GM10266 (cell line): ENCODE data around the gene GPC6.
A peak's percentile ranks its signal among the peaks of the same experiment; 100 is the strongest.

Source experiments
- DNase-seq: peaks from one replicate; pipeline ENCODE4 v3.0.0; 2012; ENCODE audit errors: extremely low spot score
- TF ChIP-seq, protein P1 (sequence below): IDR thresholded peaks from 2 replicates; pipeline ENCODE4 v1.5.1; 2012; ENCODE audit warnings: mild to moderate bottlenecking, low read depth; ENCODE audit not compliant: control insufficient read depth, insufficient read depth; ENCODE audit errors: missing control alignments

GPC6 gene

DNA sequence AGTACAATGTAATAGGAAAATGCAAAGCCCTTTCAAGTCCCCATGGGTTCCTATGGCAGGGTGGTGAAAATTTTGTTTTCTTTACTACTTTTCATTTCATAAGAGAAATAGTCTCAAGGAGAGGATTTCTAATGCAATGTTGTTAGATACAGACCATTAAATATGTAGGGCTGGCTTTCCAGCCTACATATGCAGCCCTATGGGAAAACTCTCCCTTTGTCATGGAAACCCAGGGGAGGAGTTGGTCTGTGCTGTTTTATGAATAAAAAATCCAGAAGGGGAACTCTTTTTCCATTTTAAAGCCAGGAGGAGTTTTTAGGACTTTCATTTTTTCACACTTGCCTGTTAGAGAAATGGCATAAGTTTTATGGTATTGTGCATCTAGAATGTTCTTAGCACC lies 1133.3 kb downstream of the GPC6 start:
- no peak for DNase-seq
- TF ChIP-seq, protein P1, sequence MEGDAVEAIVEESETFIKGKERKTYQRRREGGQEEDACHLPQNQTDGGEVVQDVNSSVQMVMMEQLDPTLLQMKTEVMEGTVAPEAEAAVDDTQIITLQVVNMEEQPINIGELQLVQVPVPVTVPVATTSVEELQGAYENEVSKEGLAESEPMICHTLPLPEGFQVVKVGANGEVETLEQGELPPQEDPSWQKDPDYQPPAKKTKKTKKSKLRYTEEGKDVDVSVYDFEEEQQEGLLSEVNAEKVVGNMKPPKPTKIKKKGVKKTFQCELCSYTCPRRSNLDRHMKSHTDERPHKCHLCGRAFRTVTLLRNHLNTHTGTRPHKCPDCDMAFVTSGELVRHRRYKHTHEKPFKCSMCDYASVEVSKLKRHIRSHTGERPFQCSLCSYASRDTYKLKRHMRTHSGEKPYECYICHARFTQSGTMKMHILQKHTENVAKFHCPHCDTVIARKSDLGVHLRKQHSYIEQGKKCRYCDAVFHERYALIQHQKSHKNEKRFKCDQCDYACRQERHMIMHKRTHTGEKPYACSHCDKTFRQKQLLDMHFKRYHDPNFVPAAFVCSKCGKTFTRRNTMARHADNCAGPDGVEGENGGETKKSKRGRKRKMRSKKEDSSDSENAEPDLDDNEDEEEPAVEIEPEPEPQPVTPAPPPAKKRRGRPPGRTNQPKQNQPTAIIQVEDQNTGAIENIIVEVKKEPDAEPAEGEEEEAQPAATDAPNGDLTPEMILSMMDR = no peak

DNA sequence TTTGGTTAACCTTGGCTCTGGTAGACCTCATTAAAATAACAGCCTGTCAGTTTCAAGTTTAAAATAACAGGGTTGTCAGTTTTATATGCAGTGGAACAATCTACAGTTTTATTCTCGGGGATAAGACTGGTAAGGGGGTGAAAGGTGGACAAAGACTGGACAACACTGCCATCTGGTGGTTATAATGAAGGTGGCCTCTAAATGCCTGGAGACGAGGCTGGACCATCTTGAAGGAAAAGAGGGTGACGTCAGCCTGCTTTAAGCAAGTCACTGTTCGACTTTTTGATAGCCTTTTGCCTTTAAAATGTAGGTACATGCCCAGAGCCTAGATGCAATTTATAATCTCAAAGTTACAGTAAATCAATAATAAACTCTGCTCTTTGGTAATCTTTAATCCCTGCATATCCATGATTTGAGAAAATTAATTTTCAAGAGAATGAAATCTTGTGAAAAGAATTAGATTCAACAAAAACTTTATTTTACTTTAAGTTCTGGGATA lies 1135.9 kb downstream of the GPC6 start:
- TF ChIP-seq, protein P1 = peak; percentile 83
- DNase-seq = peak; percentile 65

DNA sequence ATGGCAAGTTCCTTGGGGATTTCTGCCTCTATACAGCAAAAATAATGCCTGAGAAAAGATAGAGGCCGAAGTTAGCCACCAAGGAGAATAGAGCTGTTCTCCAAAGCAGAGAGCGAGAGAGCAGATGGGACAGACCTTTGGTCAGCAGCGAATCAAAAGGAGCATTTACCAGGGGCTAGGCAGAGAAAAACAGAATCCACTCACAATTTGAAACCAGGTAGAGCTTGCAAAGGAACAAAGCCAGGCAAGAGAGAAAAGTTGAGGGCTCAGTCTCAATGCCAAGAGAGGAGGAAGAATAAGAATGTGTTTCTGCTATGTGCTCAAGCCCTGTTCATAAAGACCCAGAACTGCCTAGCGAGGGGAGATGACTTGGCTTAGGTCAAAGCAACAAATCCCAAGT lies 1140.1 kb downstream of the GPC6 start:
- no peak for DNase-seq
- TF ChIP-seq, protein P1 = no peak

DNA sequence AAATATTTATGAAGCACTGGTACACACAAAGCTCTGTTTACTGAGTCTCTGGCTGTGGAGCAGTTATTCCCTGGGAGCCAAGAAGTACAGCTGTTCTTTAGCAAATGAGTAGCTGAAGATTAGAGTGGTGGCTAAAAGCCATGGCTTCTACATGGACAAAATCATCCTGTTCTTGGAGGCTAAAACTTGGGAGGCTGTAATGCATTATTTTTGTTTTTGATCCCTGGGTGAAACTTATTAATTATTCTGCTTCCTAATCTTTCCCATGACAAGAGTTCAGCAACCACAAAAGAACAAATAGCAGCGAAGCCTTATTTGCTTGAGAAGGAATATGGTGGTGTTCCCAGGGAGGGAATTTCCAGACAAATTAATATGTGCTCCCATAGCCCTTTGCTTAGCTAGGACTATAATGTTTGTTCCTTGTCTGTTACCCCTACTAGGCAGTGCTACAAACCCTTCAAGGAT lies 1143.4 kb downstream of the GPC6 start:
- TF ChIP-seq, protein P1 = no peak
- no peak for DNase-seq

DNA sequence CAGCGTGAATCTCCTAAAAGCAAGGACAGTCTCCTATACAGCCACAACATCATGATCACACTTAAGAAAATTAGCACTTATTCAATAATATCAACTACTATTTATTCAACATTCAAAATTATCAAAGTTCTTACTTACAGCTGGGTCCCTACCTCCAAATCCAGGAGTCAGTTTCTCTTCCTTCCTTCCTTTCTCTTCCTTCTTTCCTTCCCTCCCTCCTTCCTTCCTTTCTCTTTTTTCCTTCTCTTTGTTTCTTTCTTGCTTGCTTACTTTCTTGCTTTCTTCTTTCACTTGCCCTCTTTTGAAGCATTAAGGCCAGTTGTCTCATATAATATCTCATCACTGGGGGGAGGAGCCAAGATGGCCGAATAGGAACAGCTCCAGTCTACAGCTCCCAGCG lies 1145.2 kb downstream of the GPC6 start:
- TF ChIP-seq, protein P1 = no peak
- DNase-seq = no peak

DNA sequence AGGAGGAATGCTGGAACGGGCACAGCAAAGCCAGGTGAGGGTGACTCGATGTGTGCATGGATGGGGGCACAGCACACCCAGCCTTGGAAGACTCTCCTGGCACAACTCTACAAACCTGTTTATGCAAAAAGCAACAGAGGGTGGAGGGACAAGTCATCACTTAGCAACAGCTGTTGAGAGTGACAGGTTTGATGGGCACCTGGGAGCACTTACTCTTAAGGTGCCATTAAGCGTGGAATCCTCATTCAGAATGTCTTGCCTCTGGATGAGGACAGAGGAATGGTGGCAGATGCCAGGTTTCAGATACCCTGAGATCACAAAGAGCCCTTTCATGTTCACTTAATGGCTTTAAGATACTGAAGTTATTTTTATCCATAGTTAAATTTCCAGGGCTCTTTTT lies 1155.9 kb downstream of the GPC6 start:
- DNase-seq = no peak
- TF ChIP-seq, protein P1 = no peak

DNA sequence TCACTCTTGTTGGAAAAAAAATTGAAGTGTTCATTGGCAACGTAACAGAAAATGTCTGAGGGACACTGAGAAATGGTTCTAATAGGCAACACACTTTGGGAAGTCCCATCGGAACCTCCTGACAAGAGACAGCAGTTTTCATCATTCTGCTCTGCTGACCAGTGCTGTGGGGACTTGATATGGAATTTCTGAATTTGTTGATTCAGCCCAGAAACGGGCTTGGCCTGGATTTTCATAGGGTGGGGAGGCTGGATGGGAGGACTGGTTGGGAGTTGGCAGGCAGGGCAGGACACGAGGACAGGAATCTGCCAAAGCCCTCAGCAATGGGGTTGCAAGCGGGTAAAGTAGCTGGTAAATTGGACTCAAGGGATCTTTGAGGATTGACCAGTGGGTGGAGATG lies 1156.4 kb downstream of the GPC6 start:
- no peak for DNase-seq
- TF ChIP-seq, protein P1 = no peak
